HG03097 (cell line): ENCODE data around the gene EMC10.
"Not testable (repeated sequence)": the region's sequence is repeated elsewhere in the genome, so short reads cannot be mapped to it uniquely, and the experiment has no call there.

Experiments
- ATAC-seq: cut with Tn5 transposase; IDR thresholded peaks from one replicate; pipeline ENCODE4 v1.9.1; 2021; ENCODE audit not compliant: unreplicated experiment, low FRiP score

Gene EMC10

DNA sequence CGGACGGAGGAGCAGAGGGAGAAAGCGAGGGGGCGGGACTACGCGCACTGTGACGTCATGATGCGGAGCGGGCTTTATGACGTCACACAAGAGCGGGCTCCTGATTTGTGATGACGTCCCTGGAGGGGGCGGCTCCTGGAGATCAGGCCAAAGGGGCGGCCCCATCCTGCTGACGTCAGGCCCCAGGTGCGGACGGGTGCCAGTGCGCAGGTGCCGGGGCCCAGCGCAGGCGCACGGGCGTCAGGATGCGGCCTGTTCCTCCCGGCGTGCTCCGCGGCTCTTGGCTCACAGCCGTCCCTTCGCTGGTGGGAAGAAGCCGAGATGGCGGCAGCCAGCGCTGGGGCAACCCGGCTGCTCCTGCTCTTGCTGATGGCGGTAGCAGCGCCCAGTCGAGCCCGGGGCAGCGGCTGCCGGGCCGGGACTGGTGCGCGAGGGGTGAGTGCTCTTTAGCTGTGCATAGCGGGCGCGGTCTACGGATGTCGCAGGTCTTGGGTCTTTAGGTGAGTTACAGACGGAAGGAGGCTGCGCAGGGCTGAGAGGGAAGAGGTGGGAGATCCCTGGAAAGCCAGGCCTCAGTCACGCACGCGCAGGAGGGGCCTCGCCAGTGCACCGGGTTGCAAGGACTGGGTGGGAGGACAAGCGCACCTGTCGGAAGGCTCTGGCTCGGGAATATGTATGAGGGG is at the start of gene EMC10, which contains the start of gene GARIN5A:
Gene EMC10, plus strand, starts transcription at position 284 of the 683 bp plus-strand sequence. Its CDS starts 38 bp downstream, at position 322.
Gene GARIN5A, minus strand, starts transcription at position 625 of the 683 bp plus-strand sequence. Its CDS starts 460 bp downstream, at position 165.
- peak; percentile 86 for ATAC-seq

DNA sequence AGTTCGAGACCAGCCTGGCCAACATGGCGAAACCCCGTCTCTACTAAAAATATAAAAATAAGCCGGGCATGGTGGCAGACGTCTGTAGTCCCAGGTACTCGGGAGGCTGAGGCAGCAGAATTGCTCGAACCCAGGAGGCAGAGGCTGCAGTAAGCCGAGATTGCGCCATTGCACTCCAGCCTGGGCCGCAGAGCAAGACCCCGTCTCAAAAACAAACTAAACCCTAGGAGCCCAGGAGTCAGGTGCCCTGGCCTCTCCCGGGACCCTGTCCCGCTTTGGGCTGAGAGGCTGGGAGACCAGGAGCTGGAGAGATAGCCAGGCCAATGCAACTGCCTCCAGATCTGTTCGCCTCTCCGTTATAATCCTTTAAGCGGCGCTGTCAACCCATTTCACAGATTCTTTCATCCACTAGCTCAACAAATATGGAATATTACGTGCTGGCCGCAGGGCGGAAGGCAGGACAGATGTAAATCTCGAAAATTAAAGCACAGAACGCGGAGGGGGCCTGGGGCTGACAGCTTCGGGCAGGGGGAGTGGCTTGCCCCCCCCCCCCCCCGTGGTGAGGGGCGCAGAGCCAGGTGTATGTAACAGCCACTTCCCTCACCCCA is 48.9 kb upstream of the EMC10 start:
- ATAC-seq = no peak

DNA sequence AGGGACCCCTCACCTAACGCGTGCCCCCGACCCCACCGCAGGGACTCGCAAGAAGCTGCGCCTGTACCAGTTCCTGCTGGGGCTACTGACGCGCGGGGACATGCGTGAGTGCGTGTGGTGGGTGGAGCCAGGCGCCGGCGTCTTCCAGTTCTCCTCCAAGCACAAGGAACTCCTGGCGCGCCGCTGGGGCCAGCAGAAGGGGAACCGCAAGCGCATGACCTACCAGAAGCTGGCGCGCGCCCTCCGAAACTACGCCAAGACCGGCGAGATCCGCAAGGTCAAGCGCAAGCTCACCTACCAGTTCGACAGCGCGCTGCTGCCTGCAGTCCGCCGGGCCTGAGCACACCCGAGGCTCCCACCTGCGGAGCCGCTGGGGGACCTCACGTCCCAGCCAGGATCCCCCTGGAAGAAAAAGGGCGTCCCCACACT is 48.3 kb upstream of the EMC10 start:
- ATAC-seq = no peak

DNA sequence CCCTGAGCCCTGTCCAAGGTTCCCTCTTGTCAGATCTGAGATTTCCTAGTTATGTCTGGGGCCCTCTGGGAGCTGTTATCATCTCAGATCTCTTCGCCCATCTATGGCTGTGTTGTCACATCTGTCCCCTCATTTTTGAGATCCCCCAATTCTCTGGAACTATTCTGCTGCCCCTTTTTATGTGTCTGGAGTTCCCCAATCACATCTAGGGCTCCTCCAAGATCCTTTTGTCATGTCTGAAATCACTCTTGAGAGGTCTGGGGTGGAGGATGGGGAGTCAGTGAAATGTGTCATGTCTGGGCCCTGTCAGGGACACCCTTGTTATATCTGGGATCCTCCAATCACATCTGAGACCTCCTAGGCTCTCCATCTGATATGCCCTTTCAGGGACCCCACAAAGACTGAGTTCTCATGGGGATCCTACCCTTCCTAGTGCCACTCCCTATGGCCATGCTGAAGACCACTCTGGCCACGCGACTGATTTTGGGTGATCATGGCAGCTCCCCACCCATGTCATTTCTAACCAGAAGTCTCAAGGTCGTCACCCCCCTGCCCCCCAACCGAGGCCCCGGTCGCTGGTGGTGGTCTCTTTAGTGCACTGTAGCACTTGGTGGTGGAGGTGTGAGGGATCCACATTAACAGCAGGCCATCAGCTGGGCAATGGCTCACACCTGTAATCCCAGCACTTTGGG is 47.4 kb upstream of the EMC10 start:
- ATAC-seq = no peak

DNA sequence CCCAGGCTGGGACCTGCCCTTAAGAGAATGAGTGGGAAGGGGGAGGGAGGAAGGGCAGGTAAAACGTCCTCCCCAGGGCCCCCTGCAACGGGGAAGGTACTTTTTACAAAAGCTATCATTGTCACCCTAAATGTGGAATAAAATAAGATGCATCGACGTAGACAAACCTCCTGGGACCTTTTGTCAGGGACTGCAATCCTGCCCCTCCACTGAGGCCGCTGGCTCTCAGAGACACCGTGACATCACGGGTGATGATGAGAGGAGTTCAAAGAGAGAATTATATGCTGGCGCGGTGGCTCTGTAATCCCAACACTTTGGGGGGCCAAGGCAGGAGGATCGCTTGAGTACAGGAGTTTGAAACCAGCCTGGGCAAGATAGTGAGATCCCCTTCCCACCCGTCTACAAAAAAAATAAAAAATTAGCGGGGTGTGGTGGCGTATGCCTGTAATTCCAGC is 45.4 kb upstream of the EMC10 start:
- no peak for ATAC-seq

DNA sequence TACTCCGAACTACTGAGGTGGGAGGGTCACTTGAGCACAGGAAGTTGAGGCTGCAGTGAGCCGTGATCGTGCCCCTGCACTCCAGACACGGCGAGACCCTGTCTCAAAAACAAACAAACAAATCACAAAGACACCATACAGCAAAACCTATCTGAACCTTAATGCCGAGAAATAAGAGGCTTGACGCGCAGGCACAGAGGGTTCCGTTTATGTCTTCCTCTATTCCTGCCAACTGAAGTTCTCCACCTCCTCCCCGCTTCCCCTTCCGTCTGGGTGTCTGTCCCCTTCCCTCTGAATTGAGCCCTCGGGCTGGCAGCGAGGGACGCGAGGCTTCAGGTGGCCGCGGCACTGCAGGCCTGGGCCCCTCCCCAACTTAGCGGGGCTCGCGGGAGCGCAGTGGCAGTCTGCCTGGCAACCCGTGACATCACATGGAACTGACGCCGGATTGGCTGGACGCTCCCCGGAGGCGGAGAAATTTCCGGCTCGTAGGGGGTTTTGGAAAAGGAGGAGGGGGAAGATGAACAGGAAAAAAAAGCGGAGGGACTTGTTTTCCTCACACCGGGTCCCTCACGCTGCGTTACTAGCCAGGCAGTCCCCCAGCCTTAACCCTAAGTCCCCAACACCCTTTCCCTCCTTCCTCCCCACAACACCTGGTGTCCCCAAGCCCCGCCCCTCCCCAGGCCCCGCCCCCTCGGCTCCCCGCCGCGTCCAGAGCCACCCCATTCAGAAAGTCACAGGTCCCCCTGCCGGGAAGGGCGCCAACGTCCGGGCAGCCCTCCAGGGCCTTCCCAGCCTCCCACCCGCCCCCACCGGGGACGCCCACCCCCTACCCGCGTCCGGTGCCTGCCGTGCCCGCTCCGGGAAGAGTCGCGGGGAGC is 44.7 kb upstream of the EMC10 start:
- ATAC-seq = peak; percentile 56

DNA sequence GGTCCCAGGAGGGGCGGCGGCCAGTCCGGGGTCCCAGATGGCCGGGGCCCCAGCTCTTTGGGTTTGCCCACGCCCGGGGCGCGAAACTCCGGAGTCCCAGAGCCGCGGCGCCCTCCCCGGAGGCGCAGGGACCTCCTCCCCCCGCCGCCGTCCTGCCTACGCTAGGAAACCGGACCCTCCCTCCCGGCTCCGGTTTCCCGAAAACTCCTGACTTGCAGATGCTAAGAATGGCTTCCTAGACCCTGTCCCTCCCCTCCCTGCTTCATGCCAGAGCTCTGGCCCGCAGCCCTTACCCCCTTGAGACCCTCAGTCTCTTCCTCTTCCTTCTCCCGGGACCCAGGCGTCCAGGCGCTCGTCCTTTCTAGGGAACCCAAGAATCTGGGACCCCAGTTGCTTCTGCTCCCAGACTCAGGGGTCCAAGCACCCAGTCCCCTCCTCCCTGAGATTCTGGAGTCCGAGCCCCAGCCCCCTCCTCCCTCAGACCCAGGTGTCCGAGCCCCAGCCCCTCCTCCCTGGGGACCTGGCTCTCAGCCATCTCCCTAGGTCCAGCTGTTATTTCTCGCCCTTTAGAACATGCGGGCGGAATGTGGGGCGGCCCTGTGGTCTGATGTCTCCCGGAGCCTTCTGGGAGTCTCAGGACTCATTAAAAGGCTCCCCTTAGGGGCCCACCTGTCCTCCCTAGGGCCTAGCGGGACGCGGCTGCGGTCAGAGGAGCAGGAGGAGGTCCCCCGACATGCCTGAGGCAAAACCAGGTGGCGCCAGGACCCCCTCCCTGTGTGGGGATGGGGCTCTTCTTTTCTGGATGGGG is 43.9 kb upstream of the EMC10 start, which contains the start of gene MYBPC2:
Gene MYBPC2, plus strand, starts transcription at position 672 of the 808 bp plus-strand sequence. Its CDS starts 62 bp downstream, at position 734.
- ATAC-seq = no peak

DNA sequence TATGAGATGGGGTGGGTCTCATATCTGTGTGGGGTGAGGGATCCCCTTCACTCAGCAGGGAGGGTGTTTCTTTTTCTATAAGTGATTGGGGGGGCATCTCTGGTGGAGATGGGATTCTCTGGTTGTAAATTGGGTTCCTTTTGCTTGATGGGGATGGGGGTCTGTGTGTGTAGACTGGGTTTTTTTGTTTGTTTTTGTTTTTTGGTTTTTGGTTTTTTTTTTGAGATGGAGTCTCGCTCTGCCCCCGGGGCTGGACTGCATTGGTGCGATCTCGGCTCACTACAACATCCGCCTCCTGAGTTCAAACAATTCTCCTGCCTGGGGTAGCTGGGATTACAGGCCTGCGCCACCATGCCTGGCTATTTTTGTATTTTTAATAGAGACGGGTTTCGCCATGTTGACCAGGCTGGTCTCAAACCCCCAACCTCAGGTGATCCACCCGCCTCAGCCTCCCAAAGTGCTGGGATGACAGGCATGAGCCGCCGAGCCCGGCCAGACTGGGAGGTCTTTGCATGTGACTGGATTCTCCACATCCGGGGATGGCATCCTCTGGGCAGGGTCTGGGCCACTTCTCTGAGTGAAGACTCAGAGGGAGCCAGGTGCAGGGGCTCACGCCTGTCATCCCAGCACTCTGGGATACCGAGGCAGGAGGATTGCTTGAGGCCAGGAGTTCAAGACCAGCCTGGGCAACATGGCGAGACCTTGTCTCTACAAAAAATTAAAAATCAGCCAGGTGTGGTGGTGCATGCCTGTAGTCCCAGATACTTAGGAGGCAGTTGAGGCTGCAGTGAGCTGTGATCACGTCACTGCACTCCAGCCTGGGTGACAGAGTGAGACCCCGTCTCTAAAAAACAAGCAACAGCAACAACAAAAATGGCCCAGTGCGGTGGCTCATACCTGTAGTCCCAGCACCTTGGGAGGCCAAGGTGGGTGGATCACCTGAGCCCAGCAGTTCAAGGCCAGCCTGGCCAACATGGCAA is 42.8 kb upstream of the EMC10 start:
- ATAC-seq = no peak

DNA sequence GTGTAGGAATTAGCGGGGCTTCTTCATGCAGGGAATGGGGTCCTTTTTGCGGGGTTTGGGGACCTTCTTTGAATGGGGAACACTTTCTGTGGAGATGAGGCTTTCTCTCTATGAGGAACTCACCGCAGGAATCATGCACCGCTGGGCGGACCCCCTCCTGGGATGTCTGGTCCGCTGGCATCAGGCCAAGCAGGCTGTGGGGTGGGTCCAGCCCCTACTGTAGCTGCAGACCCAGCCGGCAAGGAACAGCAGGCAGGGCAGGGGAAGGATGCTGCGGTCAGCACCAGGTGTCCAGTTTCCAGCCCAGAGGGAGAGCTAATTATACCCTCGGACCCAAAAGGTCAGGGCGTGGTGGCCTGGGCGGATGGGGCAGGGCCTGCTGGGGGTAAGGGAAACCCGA is 41.8 kb upstream of the EMC10 start:
- no peak for ATAC-seq

DNA sequence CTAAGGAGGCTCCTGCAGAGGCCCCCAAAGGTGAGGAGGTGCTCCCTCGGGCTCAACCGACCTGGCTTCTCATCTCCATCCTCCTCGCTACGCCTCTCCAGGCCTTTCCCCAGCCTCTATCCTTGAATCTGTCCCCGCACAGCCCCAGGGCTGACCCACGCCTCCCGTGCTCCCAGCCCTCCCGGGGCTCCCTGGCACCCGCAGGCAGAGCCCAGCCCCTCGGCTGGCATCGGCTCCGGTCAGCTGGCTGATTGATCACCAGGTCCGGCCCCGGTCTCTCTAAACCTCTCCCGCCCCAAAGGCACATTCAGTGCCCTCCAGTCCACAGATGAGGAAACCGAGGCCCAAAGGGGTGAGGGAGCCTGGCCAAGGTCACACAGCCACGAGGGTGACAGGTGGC is 41.1 kb upstream of the EMC10 start:
- no peak for ATAC-seq

DNA sequence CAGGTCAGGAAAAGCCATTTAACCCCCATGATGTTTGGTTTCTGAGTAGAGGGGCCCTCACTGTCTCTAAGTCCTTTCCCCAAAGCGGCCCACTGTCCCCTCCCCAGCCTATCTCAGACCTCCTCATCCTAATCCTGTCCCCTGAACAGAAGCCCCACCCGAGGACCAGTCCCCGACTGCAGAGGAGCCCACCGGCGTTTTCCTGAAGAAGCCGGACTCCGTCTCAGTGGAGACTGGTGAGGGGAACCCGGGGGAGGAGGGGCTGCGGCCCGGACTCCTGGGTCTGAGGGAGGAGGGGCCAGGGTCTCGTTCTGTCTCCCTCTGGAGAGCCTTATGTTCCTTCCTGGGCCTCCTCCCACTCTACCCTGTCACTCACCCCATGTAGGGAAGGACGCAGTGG is 40.7 kb upstream of the EMC10 start:
- ATAC-seq = no peak

DNA sequence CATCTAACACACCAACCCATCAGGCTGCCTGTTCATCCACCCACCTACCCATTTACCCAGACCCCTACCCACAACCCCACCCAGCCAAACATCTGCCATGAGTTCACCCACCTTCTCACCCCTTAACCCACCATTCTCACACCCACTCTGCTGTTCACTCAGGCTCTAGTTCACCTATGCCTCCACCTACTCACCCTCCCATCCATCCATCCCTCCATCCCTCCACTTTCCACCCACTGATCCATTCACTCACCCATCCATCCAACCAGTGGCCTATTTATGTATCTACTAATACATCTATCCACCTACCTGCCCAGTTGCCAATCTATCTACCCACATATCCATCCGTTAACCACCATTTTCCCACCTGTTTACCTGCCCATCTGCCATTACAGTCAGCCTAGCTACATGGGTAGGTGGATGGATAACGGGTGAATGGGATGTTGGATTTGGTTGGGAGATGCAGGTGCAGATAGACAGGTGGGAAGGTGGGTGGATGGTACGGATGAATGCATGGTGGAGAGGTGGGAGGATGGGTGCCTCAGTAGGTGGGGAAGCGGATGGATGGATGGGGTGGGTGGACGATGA is 38.4 kb upstream of the EMC10 start:
- no peak for ATAC-seq

DNA sequence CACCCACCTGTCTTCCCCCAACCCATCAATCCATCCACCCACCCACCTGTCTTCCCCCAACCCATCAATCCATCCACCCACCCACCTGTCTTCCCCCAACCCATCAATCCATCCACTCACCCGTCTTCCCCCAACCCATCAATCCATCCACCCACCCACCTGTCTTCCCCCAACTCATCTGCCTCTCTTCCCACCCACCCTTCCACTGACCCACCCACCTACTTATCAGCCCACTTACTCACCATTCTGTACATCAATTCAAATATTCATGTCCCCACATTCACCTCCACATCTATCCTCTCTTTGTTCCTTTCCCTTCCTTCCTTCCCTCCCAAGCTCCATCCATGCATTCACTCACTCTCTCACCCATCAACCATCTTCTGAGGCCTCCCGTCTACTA is 37.2 kb upstream of the EMC10 start:
- not testable (repeated sequence) for ATAC-seq

DNA sequence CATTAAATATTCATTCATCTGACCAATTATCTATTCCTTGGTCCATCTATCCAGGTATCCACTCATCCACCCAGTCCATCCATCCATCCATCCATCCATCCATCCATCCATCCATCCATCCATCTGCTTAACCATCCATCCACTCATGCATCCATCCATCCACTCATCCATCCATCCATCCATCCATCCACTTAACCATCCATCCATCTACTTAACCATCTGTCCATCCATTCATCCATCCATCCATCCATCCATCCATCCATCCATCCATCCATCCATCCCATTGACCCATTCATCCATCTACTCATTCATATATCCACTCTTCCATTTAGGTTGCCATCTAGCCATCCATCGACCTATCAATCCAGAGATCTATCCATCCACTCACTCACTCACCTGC is 32.2 kb upstream of the EMC10 start:
- ATAC-seq = no peak

DNA sequence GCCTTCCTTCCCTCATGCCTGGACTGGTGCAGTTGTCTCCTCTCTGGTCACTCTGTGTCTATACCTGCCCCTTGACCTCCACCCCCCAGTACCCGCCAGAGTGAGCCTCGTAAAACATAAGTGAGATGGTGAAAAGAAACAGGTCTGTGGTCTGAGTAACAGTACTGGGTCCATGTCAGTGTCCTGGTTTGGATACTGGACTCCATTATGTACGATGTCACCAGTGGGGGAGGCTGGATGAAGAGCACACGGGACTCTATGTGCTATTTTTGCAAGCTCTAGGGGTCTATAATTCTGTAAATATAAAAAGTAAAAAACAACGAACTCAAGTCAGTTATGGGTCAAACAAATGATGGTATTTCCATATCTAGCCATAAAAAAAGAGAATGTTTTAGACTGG is 29.3 kb upstream of the EMC10 start:
- ATAC-seq = no peak

DNA sequence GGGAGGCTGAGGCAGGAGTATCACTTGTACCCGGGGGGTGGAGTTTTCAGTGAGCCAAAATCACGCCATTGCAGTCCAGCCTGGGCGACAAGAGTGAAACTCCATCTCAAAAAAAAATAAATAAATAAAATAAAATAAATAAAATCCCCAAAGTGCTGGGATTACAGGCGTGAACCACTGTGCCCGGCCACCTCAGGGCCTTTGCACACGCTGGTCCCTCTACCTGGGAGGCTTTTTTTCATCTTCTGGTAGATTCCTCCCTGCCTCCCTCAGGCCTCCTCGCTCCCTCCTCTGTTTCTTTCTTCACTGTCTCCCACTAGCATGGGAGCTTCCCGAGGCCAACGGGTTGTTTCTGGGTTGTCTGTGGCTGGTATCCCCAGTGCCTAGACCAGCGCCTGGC is 28.6 kb upstream of the EMC10 start:
- ATAC-seq = no peak

DNA sequence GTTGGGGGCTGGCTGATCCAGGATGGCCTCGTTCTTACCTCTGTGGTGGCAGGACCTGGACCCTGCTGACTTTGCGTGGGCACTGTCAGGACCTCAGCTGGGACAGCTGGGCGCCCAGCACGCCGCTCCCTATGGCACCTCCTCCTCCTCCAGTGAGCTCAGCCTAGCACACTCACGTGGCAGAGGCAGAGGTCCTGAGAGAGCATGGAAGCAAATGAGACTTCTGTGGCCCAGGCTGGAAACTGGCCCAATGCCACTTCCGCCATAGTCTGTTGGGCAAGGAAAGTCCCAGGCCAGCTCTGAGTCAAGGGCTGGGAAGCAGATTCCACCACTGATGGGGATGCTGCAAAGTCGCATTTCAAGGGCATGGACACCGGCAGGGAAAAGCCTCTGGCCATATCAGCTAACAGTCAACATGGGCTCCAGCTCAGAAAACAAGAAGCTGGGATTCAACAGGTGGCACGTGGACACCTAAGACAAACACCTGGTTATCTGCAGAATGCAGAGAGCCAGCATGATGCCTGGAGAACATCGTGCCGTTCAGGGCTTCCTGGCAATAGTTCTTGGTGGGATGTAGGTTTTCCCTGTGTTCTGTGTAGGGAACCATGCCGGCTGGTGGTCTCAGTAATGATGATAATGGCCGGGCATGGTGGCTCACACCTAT is 26.9 kb upstream of the EMC10 start:
- no peak for ATAC-seq
